HCT116 (cell line): ENCODE data around the gene IFITM5. TPM values are rescaled to one million over a fixed set of nuclear protein-coding genes. Genes with fewer than 3 reads are reported as not detected.

Experiments
- ATAC-seq: fragments of 200-7000 bp; cut with Tn5 transposase; 2 replicates; pipeline ENCODE4 v1.9.1; 2020; ENCODE audit warnings: mild to moderate bottlenecking, moderate library complexity
- BruUV-seq: library from RNA; stranded (reverse); fragments of 400-500 nt; replicated peaks from 2 replicates; lab custom pipeline; 2021; lab: Mats Ljungman, UMichigan
- CTCF ChIA-PET: fragments of 300-600 bp; sonication (Branson Sonifier 250); formaldehyde crosslinking; loops from one replicate; lab custom pipeline; 2021; ENCODE audit warnings: antibody characterized with exemption; lab: Charles Lee
- POLR2A ChIA-PET: fragments of 300-600, 350-600 bp; sonication (Branson Sonifier 250); formaldehyde crosslinking; loops from one replicate; lab custom pipeline; 2021; ENCODE audit warnings: antibody characterized with exemption; lab: Charles Lee
- RAD21 ChIA-PET, 2 experiments: fragments of 300-600 bp; sonication (Branson Sonifier 250); formaldehyde crosslinking; loops; one replicate each; lab custom pipeline; 2023; ENCODE audit warnings: low total read pairs in 2 of 2; ENCODE audit not compliant: uncharacterized antibody in 2 of 2, unreplicated experiment in 2 of 2, low non-redundant PET in 1 of 2; lab: Charles Lee
- DNase-seq: peaks from one replicate; pipeline ENCODE4 v3.0.0-alpha.2; 2010; ENCODE audit warnings: low read depth, low spot score
- H2AFZ ChIP-seq: fragments of 200-600 bp; shearing (Covaris generic), sonication (generic); 2 replicates; pipeline ENCODE4 v1.6.1; 2017; ENCODE audit warnings: low read depth, mixed run types, mixed read lengths, antibody characterized with exemption, low read length; ENCODE audit not compliant: poor library complexity, severe bottlenecking
- H3K27ac ChIP-seq: 2 replicates; pipeline ENCODE4 v1.5.1; 2012; ENCODE audit warnings: low read depth, low read length
- H3K27me3 ChIP-seq: fragments of 200-600 bp; sonication (generic); 2 replicates; pipeline ENCODE4 v1.6.1; 2016; ENCODE audit warnings: mixed run types, low read length, mixed read lengths; ENCODE audit not compliant: insufficient read depth
- H3K36me3 ChIP-seq, 2 experiments: fragments of 200-500 bp in 1 of 2; fragments of 200-600 bp in 1 of 2; sonication (Bioruptor generic) in 1 of 2; sonication (generic) in 1 of 2; 2 replicates each; pipeline versions ENCODE4 v1.5.1 to v1.6.1; 2014 to 2016; ENCODE audit warnings: low read length in 2 of 2, inconsistent platforms in 1 of 2, mixed read lengths in 1 of 2, mixed run types in 1 of 2; ENCODE audit not compliant: insufficient read depth in 2 of 2, control insufficient read depth in 1 of 2
- H3K4me1 ChIP-seq, 2 experiments: fragments of 200-600 bp in 1 of 2; sonication (generic) in 1 of 2; 2 replicates each; pipeline versions ENCODE4 v1.5.1 to v1.6.1; 2012 to 2017; ENCODE audit warnings: low read length in 2 of 2, inconsistent platforms in 1 of 2, mild to moderate bottlenecking in 1 of 2, mixed read lengths in 1 of 2, mixed run types in 1 of 2, moderate library complexity in 1 of 2; ENCODE audit not compliant: insufficient read depth in 2 of 2, control insufficient read depth in 1 of 2
- H3K4me2 ChIP-seq: fragments of 200-600 bp; sonication (generic); 2 replicates; pipeline ENCODE4 v1.6.1; 2017; ENCODE audit warnings: mixed run types, low read length, mixed read lengths
- H3K4me3 ChIP-seq, 2 experiments: fragments of 200-600 bp in 1 of 2; sonication (generic) in 1 of 2; replicated peaks in 1 of 2; 2 replicates each; pipeline ENCODE4 v1.5.1; 2011 to 2016; ENCODE audit warnings: low read length in 2 of 2, control low read depth in 1 of 2, low read depth in 1 of 2, mild to moderate bottlenecking in 1 of 2, mixed read lengths in 1 of 2, mixed run types in 1 of 2
- H3K79me2 ChIP-seq: fragments of 200-600 bp; sonication (generic); 2 replicates; pipeline ENCODE4 v1.6.1; 2017; ENCODE audit warnings: mild to moderate bottlenecking, mixed run types, low read length, moderate library complexity, mixed read lengths; ENCODE audit not compliant: insufficient read depth
- H3K9ac ChIP-seq: fragments of 200-600 bp; sonication (generic); 2 replicates; pipeline ENCODE4 v1.6.1; 2016; ENCODE audit warnings: low read length, mixed read lengths
- H3K9me2 ChIP-seq: fragments of 200-600 bp; sonication (generic), shearing (Covaris generic); 2 replicates; pipeline ENCODE4 v1.6.1; 2017; ENCODE audit warnings: mixed run types, mild to moderate bottlenecking, moderate library complexity; ENCODE audit not compliant: insufficient read depth
- H3K9me3 ChIP-seq, 2 experiments: fragments of 200-500 bp in 1 of 2; fragments of 200-600 bp in 1 of 2; sonication (Bioruptor generic) in 1 of 2; sonication (generic) in 1 of 2; 2 replicates each; pipeline ENCODE4 v1.6.1; 2014 to 2017; ENCODE audit warnings: low read length in 2 of 2, mixed read lengths in 2 of 2, inconsistent platforms in 1 of 2, low read depth in 1 of 2, mild to moderate bottlenecking in 1 of 2, mixed run types in 1 of 2, moderate library complexity in 1 of 2; ENCODE audit not compliant: control insufficient read depth in 1 of 2, insufficient read depth in 1 of 2
- H4K20me1 ChIP-seq: fragments of 200-600 bp; sonication (generic), shearing (Covaris generic); 2 replicates; pipeline ENCODE4 v1.6.1; 2017; ENCODE audit warnings: mixed run types, mild to moderate bottlenecking, moderate library complexity; ENCODE audit not compliant: insufficient read depth
- ATF3 ChIP-seq: IDR thresholded peaks from 2 replicates; pipeline ENCODE4 v1.6.1; 2012
- CBX3 ChIP-seq: IDR thresholded peaks from 2 replicates; pipeline ENCODE4 v1.6.1; 2012; ENCODE audit warnings: low read depth
- CEBPB ChIP-seq: IDR thresholded peaks from 2 replicates; pipeline ENCODE4 v1.6.1; 2012; ENCODE audit warnings: low read depth
- CTCF ChIP-seq, 3 experiments: fragments of 200-600 bp in 1 of 3; sonication (generic) in 1 of 3; IDR thresholded peaks in 2 of 3; conservative IDR thresholded peaks in 1 of 3; 2 replicates each; pipeline ENCODE4 v1.5.1; 2012 to 2017; ENCODE audit warnings: low read depth in 2 of 3, low read length in 2 of 3, antibody characterized with exemption in 1 of 3, borderline replicate concordance in 1 of 3, control low read depth in 1 of 3, mild to moderate bottlenecking in 1 of 3, mixed read lengths in 1 of 3, mixed run types in 1 of 3, moderate library complexity in 1 of 3; ENCODE audit not compliant: insufficient read depth in 1 of 3
- EGR1 ChIP-seq: IDR thresholded peaks from 2 replicates; pipeline ENCODE4 v1.6.1; 2012; ENCODE audit warnings: low read depth
- JUND ChIP-seq: IDR thresholded peaks from 2 replicates; pipeline ENCODE4 v1.6.1; 2012
- POLR2A ChIP-seq: IDR thresholded peaks from 2 replicates; pipeline ENCODE4 v1.7.0; 2011; ENCODE audit warnings: borderline replicate concordance; ENCODE audit not compliant: insufficient read depth, insufficient read length; ENCODE audit errors: extremely low read depth
- POLR2AphosphoS5 ChIP-seq: IDR thresholded peaks from 2 replicates; pipeline ENCODE4 v1.6.1; 2011; ENCODE audit warnings: mild to moderate bottlenecking, low read depth, low read length, moderate library complexity
- REST ChIP-seq: IDR thresholded peaks from 2 replicates; pipeline ENCODE4 v1.6.1; 2012; ENCODE audit warnings: low read depth
- SIN3A ChIP-seq: IDR thresholded peaks from 2 replicates; pipeline ENCODE4 v1.6.1; 2012; ENCODE audit warnings: low read depth
- SP1 ChIP-seq: IDR thresholded peaks from 2 replicates; pipeline ENCODE4 v1.6.1; 2012; ENCODE audit warnings: low read depth
- SRF ChIP-seq: IDR thresholded peaks from 2 replicates; pipeline ENCODE4 v1.6.1; 2012; ENCODE audit warnings: low read depth
- TCF7L2 ChIP-seq: IDR thresholded peaks from 2 replicates; pipeline ENCODE4 v1.7.0; 2011; ENCODE audit warnings: borderline replicate concordance, inconsistent platforms; ENCODE audit not compliant: insufficient read depth, insufficient read length; ENCODE audit errors: extremely low read depth
- YY1 ChIP-seq: IDR thresholded peaks from 2 replicates; pipeline ENCODE4 v1.6.1; 2011; ENCODE audit warnings: low read length, low read depth, moderate library complexity, mild to moderate bottlenecking; ENCODE audit not compliant: insufficient replicate concordance; ENCODE audit errors: extremely low read depth
- ZBTB33 ChIP-seq: IDR thresholded peaks from 2 replicates; pipeline ENCODE4 v1.6.1; 2011; ENCODE audit warnings: mild to moderate bottlenecking, low read length, moderate library complexity; ENCODE audit not compliant: insufficient replicate concordance; ENCODE audit errors: extremely low read depth
- ZFX ChIP-seq: fragments of 450-650 bp; IDR thresholded peaks from 2 replicates; pipeline ENCODE4 v1.6.1; 2017
- ZNF274 ChIP-seq: fragments of 200-500 bp; sonication (Bioruptor generic); IDR thresholded peaks from 2 replicates; pipeline ENCODE4 v1.6.1; 2014; ENCODE audit warnings: mild to moderate bottlenecking, low read depth, low read length, inconsistent platforms
- intact Hi-C: fragments of 100-400 bp; cut with micrococcal nuclease; formaldehyde crosslinking; loops from 2 replicates; pipeline ENCODE4 v1.10.0; 2022
- total RNA-seq: library from RNA; stranded (reverse); gene quantifications from one replicate; pipeline ENCODE4 v1.2.1, GENCODE V29; 2021; ENCODE audit not compliant: unreplicated experiment

The IFITM5 gene
- total RNA-seq, 1 experiment from 2014 or later = not detected

- H3K36me3 ChIP-seq = peaks cover 0 to 5% of the 10 kb centered on the region in 2 experiments; a peak in 3 of 4 replicates
- no peaks in the 10 kb centered on the region for H3K9me3 ChIP-seq
- H3K4me2 ChIP-seq = no peak overlapping the region
- ATAC-seq = no peak
- H3K9me2 ChIP-seq = no peaks in the 10 kb centered on the region
- no peaks in the 10 kb centered on the region for H3K27me3 ChIP-seq
- H3K79me2 ChIP-seq = no peaks in the 10 kb centered on the region
- H3K4me3 ChIP-seq = no peak overlapping the region
- no peak for DNase-seq
- no peak for TF ChIP-seq CBX3
- TF ChIP-seq CTCF (IDR thresholded peaks at IDR 0.05 in 2 of 3, conservative IDR thresholded peaks at IDR 0.05 in 1 of 3; ENCODE audit: borderline replicate concordance in 1 of 3, insufficient read depth in 1 of 3, low read depth in 2 of 3, low read length in 2 of 3) = no peak
- TF ChIP-seq POLR2AphosphoS5 = no peak
- TF ChIP-seq REST = no peak
- no peak for TF ChIP-seq TCF7L2
- TF ChIP-seq ZNF274 = no peak
- no peak for TF ChIP-seq SP1
- TF ChIP-seq JUND = no peak
- TF ChIP-seq ZBTB33 = no peak
- no peak for TF ChIP-seq EGR1
- no peak for TF ChIP-seq ZFX
- no peak for TF ChIP-seq CEBPB
- no peak for TF ChIP-seq SRF
- no peak for TF ChIP-seq SIN3A
- TF ChIP-seq POLR2A = no peak
- no peak for TF ChIP-seq ATF3
- TF ChIP-seq YY1 = no peak
- ChIA-PET POLR2A (no interaction called here), CTCF (no interaction called here), RAD21 (no interaction called here)
- H2AFZ ChIP-seq = no peak overlapping the region
- no peak overlapping the region for H3K27ac ChIP-seq
- intact Hi-C loops = no loop called here
- no peaks in the 10 kb centered on the region for H4K20me1 ChIP-seq
- BruUV-seq = no TSS peak
- peaks cover under 1 to 5% of the 10 kb centered on the region in 2 experiments; a peak in 2 of 4 replicates for H3K4me1 ChIP-seq
- H3K9ac ChIP-seq = no peak overlapping the region
Measured at GRCh38 chr11:294780-295179, 4.5 kb downstream of the IFITM5 start.
